Fibroblast of the conjunctiva (primary cell): ENCODE results near the gene EIF2B1.
"Not testable (repeated sequence)": the region's sequence is repeated elsewhere in the genome, so short reads cannot be mapped to it uniquely, and the experiment has no call there.

ENCODE experiments used
- DNase-seq: peaks from one replicate; pipeline ENCODE4 v3.0.0-alpha.2; 2010; ENCODE audit warnings: low read depth

EIF2B1 gene

GRCh38 chr12:123617580-123617979 lies 15.9 kb downstream of the EIF2B1 start:
- DNase-seq, result no peak

GRCh38 chr12:123617144-123617543 lies 16.3 kb downstream of the EIF2B1 start:
- DNase-seq, result no peak

- DNase-seq, result peak; percentile 14
These were observed 19.0 kb downstream of the EIF2B1 start for GRCh38 chr12:123614531-123614930.

GRCh38 chr12:123614110-123614509 lies 19.4 kb downstream of the EIF2B1 start:
- DNase-seq, result no peak

GRCh38 chr12:123608182-123608581 lies 25.3 kb downstream of the EIF2B1 start:
- no peak for DNase-seq

GRCh38 chr12:123607756-123608155 lies 25.7 kb downstream of the EIF2B1 start:
- no peak for DNase-seq

- not testable (repeated sequence) for DNase-seq
These were observed 30.0 kb downstream of the EIF2B1 start for GRCh38 chr12:123603495-123603894.

- DNase-seq, result no peak
These were observed 30.8 kb downstream of the EIF2B1 start for GRCh38 chr12:123602651-123603195.

- peak; percentile 49 for DNase-seq
These were observed 31.6 kb downstream of the EIF2B1 start, which contains the start of gene DDX55 for GRCh38 chr12:123601602-123602489. Gene DDX55 (plus strand): TSS chr12:123602099. CDS start chr12:123602149, 50 bp downstream.

- DNase-seq, result no peak
These were observed 33.8 kb downstream of the EIF2B1 start for GRCh38 chr12:123599721-123600120.

- DNase-seq, result no peak
These were observed 34.2 kb downstream of the EIF2B1 start for GRCh38 chr12:123599310-123599709.

- DNase-seq, result no peak
These were observed 35.0 kb downstream of the EIF2B1 start for GRCh38 chr12:123598522-123598921.

- no peak for DNase-seq
These were observed 36.4 kb downstream of the EIF2B1 start for GRCh38 chr12:123597100-123597499.

- no peak for DNase-seq
These were observed 37.8 kb downstream of the EIF2B1 start for GRCh38 chr12:123595729-123596128.

- DNase-seq, result no peak
These were observed 41.6 kb downstream of the EIF2B1 start for GRCh38 chr12:123591702-123592481.

- no peak for DNase-seq
These were observed 52.7 kb downstream of the EIF2B1 start for GRCh38 chr12:123580772-123581171.

GRCh38 chr12:123578829-123579228 lies 54.7 kb downstream of the EIF2B1 start:
- not testable (repeated sequence) for DNase-seq

- DNase-seq, result no peak
These were observed 55.2 kb downstream of the EIF2B1 start for GRCh38 chr12:123578243-123578642.

- DNase-seq, result no peak
These were observed 56.9 kb downstream of the EIF2B1 start for GRCh38 chr12:123576611-123577010.

- no peak for DNase-seq
These were observed 59.6 kb downstream of the EIF2B1 start for GRCh38 chr12:123573870-123574269.

- DNase-seq, result no peak
These were observed 61.1 kb downstream of the EIF2B1 start for GRCh38 chr12:123572391-123572790.

GRCh38 chr12:123571343-123571813 lies 62.1 kb downstream of the EIF2B1 start:
- peak; percentile 85 for DNase-seq
